ENCODE measurements around the gene PPOX. TPM values are rescaled to one million over a fixed set of nuclear protein-coding genes. Genes with fewer than 3 reads are reported as not detected.

PPOX gene
- polyA plus RNA-seq, 1 experiment = 29.7 TPM

DNA sequence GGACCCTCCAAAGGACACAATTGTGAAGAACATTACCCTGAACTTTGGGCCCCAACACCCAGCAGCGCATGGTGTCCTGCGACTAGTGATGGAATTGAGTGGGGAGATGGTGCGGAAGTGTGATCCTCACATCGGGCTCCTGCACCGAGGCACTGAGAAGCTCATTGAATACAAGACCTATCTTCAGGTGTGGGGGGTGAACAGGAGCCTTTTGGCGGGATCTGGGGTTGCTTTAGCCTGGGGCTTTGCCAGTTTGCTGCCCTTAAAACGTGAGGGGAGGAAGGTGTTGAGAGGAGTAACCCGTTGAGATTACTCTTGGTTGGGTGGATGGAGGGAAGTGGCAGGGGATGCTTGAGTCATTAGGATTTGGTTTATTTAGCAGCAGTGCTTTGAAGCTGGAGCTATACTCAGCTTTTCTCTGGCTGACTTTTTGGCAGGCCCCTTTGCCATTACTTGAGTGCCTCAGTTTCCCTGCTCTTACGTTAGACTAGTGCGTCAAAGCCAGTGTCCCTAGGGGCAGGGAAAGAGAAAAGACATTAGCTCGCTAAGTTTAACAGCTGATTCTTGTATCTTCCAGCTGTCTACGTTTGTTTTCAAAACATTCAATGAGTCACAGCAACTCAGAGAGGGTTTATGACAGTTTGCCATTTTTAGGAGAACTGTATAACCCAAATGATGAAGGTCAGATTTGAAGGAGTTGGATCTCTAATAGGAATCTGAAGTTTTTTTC lies 40.4 kb downstream of the PPOX start:
- CTCF ChIA-PET = interaction anchor here (0.9 to 13.8 kb wide), 5 partner anchors 9 to 138 kb away, joined by 3 to 159 read pairs (median 4); partner anchors contain the start of genes APOA2 and TOMM40L
- Histone ChIP-seq H3K4me3 (ENCODE audit: low read depth, low read length) (no peak overlapping the region), H3K36me3 (ENCODE audit: control insufficient read depth, insufficient read depth, low read length) (peaks cover 20% of the 10 kb centered on the region), H3K27me3 (ENCODE audit: control insufficient read depth, insufficient read depth, low read length) (no peaks in the 10 kb centered on the region)
- POLR2A ChIA-PET = interaction anchor here (1.2 kb wide), 1 partner anchor 9 kb away, joined by 5 read pairs; no protein-coding TSS in a partner anchor
- TF ChIP-seq CTCF (IDR thresholded peaks at IDR 0.05; ENCODE audit: insufficient read depth, low read depth, low read length) = no peak
- no peak for DNase-seq (ENCODE audit: low read depth)

- Histone ChIP-seq H3K4me3 (ENCODE audit: low read depth, low read length) (no peak overlapping the region), H3K27me3 (ENCODE audit: control insufficient read depth, insufficient read depth, low read length) (no peaks in the 10 kb centered on the region), H3K36me3 (ENCODE audit: control insufficient read depth, insufficient read depth, low read length) (peaks cover 25% of the 10 kb centered on the region)
- no peak for TF ChIP-seq CTCF (IDR thresholded peaks at IDR 0.05; ENCODE audit: insufficient read depth, low read depth, low read length)
- POLR2A ChIA-PET = interaction anchor here (1.2 kb wide), 1 partner anchor 9 kb away, joined by 5 read pairs; no protein-coding TSS in a partner anchor
- CTCF ChIA-PET = interaction anchor here (0.9 to 13.8 kb wide), 4 partner anchors 10 to 138 kb away, joined by 3 to 159 read pairs (median 4); partner anchors contain the start of genes APOA2 and TOMM40L
- no peak for DNase-seq (ENCODE audit: low read depth)
These were observed 40.9 kb downstream of the PPOX start for GRCh38 chr1:161207173-161207572.

GRCh38 chr1:161209790-161210409 lies 43.7 kb downstream of the PPOX start:
- Histone ChIP-seq H3K4me3 (ENCODE audit: low read depth, low read length) (no peak overlapping the region), H3K27me3 (ENCODE audit: control insufficient read depth, insufficient read depth, low read length) (no peaks in the 10 kb centered on the region), H3K36me3 (ENCODE audit: control insufficient read depth, insufficient read depth, low read length) (peaks cover 39% of the 10 kb centered on the region)
- no peak for DNase-seq (ENCODE audit: low read depth)
- TF ChIP-seq CTCF (IDR thresholded peaks at IDR 0.05; ENCODE audit: insufficient read depth, low read depth, low read length) = peak; percentile 93
- ChIA-PET POLR2A (no interaction called here), CTCF (interaction anchor here (0.7 to 13.8 kb wide), 11 partner anchors 7 to 175 kb away, joined by 3 to 159 read pairs (median 4); partner anchors contain the start of genes ADAMTS4, APOA2, NDUFS2 and SDHC)

DNA sequence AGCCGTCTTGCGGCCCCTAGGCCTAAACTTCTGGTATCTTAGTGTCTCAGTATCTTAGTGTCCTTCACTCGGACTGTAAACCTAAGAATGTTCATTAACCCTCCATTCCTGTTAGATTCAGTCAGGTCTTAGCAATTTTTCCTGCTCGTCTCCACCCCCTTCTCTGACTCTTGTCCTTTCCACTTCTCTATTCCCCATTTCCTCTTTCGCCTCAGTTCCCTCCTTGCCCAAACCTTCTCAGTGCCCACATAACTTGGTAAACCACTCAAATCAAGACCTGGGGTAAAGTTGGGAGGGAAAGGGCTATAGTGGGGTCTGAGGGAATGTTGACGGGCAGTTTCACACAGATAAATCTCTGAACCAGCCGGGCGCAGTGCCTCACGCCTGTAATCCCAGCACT lies 48.1 kb downstream of the PPOX start:
- DNase-seq (ENCODE audit: low read depth) = no peak
- no peak for TF ChIP-seq CTCF (IDR thresholded peaks at IDR 0.05; ENCODE audit: insufficient read depth, low read depth, low read length)
- Histone ChIP-seq H3K4me3 (ENCODE audit: low read depth, low read length) (no peak overlapping the region), H3K27me3 (ENCODE audit: control insufficient read depth, insufficient read depth, low read length) (no peaks in the 10 kb centered on the region), H3K36me3 (ENCODE audit: control insufficient read depth, insufficient read depth, low read length) (peaks cover 31% of the 10 kb centered on the region)
- ChIA-PET CTCF (interaction anchor here (1.2 kb wide), 1 partner anchor 77 kb away, joined by 4 read pairs; no protein-coding TSS in a partner anchor), POLR2A (no interaction called here)

DNA sequence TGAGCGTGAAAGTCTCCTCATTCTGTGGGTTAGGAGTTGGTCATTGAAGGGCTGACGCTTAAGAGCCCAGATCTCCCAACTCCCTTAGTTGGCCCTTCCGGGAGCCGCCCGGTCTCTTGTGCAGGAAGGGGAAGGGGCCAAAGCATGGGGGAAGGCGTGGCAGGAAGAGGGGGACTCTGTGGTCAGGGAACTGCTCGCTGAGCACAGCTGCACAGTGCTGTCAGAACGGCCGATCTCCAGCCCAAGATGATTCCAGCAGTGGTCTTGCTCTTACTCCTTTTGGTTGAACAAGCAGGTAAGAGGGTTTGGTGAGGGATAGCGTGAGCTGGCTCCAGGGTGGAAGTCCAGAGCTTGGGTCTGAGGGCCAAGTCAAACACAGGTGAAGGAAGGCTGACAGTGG lies 48.9 kb downstream of the PPOX start, which contains the start of gene FCER1G:
Gene FCER1G, plus strand, starts transcription at position 220 of the 400 bp plus-strand sequence. Its CDS starts 27 bp downstream, at position 247.
- Histone ChIP-seq H3K4me3 (ENCODE audit: low read depth, low read length) (no peak within 1 kb of the TSS), H3K27me3 (ENCODE audit: control insufficient read depth, insufficient read depth, low read length) (no peaks in the 10 kb centered on the region), H3K36me3 (ENCODE audit: control insufficient read depth, insufficient read depth, low read length) (peaks cover 27% of the 10 kb centered on the region)
- TF ChIP-seq CTCF (IDR thresholded peaks at IDR 0.05; ENCODE audit: insufficient read depth, low read depth, low read length) = no peak
- CTCF ChIA-PET = interaction anchor here (0.5 to 4.5 kb wide), 3 partner anchors 12 to 76 kb away, joined by 3 to 55 read pairs (median 4); partner anchors contain the start of gene TOMM40L
- DNase-seq (ENCODE audit: low read depth) = no peak
- POLR2A ChIA-PET = no interaction called here
